Trophoblast cell (in vitro differentiated cells and primary cell): ENCODE results near the gene PLEKHG3.

Experiments used
- DNase-seq, 2 donors: peaks; one replicate each; pipeline ENCODE4 v3.0.0-alpha.2; 2016
- H2AFZ ChIP-seq: 2 replicates; pipeline ENCODE4 v1.6.1; 2013; ENCODE audit warnings: low read length, moderate library complexity, mild to moderate bottlenecking; ENCODE audit not compliant: insufficient read depth, poor library complexity
- H2AK5ac ChIP-seq: 2 replicates; pipeline ENCODE4 v1.6.1; 2013; ENCODE audit warnings: mild to moderate bottlenecking, low read length
- H2BK120ac ChIP-seq: 2 replicates; pipeline ENCODE4 v1.6.1; 2013; ENCODE audit warnings: low read length, mild to moderate bottlenecking, moderate library complexity; ENCODE audit not compliant: insufficient read depth, poor library complexity
- H2BK12ac ChIP-seq: 2 replicates; pipeline ENCODE4 v1.6.1; 2013; ENCODE audit warnings: mild to moderate bottlenecking, low read length, moderate library complexity
- H2BK5ac ChIP-seq: 2 replicates; pipeline ENCODE4 v1.6.1; 2013; ENCODE audit warnings: low read length, low read depth, moderate library complexity, mild to moderate bottlenecking; ENCODE audit not compliant: poor library complexity
- H3K14ac ChIP-seq: 2 replicates; pipeline ENCODE4 v1.6.1; 2013; ENCODE audit warnings: mild to moderate bottlenecking, low read length
- H3K18ac ChIP-seq: 2 replicates; pipeline ENCODE4 v1.6.1; 2013; ENCODE audit warnings: mild to moderate bottlenecking, low read length
- H3K23ac ChIP-seq: 2 replicates; pipeline ENCODE4 v1.6.1; 2013; ENCODE audit warnings: low read length
- H3K27ac ChIP-seq: 2 replicates; pipeline ENCODE4 v1.5.1; 2013; ENCODE audit warnings: low read depth, mild to moderate bottlenecking, inconsistent platforms, low read length, moderate library complexity
- H3K27me3 ChIP-seq: 2 replicates; pipeline ENCODE4 v1.6.1; 2013; ENCODE audit warnings: inconsistent platforms, mild to moderate bottlenecking, low read length, moderate library complexity; ENCODE audit not compliant: insufficient read depth
- H3K36me3 ChIP-seq, 2 experiments: 1 replicate in 1 of 2; 2 replicates in 1 of 2; pipeline ENCODE4 v1.6.1; 2013; ENCODE audit warnings: low read length in 2 of 2, mild to moderate bottlenecking in 2 of 2, moderate library complexity in 1 of 2; ENCODE audit not compliant: insufficient read depth in 2 of 2, control insufficient read depth in 1 of 2
- H3K4ac ChIP-seq: 2 replicates; pipeline ENCODE4 v1.6.1; 2013; ENCODE audit warnings: low read depth, mild to moderate bottlenecking, low read length, moderate library complexity
- H3K4me1 ChIP-seq, 2 experiments: 1 replicate in 1 of 2; 2 replicates in 1 of 2; pipeline ENCODE4 v1.6.1; 2013; ENCODE audit warnings: low read length in 2 of 2, mild to moderate bottlenecking in 2 of 2, moderate library complexity in 1 of 2; ENCODE audit not compliant: insufficient read depth in 2 of 2, control insufficient read depth in 1 of 2
- H3K4me2 ChIP-seq: 2 replicates; pipeline ENCODE4 v1.6.1; 2013; ENCODE audit warnings: inconsistent platforms, mild to moderate bottlenecking, low read length, moderate library complexity
- H3K4me3 ChIP-seq: 2 replicates; pipeline ENCODE4 v1.5.1; 2013; ENCODE audit warnings: mild to moderate bottlenecking, low read depth, low read length, inconsistent platforms
- H3K79me1 ChIP-seq: one replicate; pipeline ENCODE4 v1.6.1; 2013; ENCODE audit warnings: low read length
- H3K79me2 ChIP-seq: 2 replicates; pipeline ENCODE4 v1.6.1; 2013; ENCODE audit warnings: low read length, mild to moderate bottlenecking; ENCODE audit not compliant: control insufficient read depth, insufficient read depth, poor library complexity
- H3K9ac ChIP-seq: 2 replicates; pipeline ENCODE4 v1.6.1; 2013; ENCODE audit warnings: mild to moderate bottlenecking, low read length
- H3K9me3 ChIP-seq: 2 replicates; pipeline ENCODE4 v1.6.1; 2013; ENCODE audit warnings: low read depth, mild to moderate bottlenecking, control low read depth, inconsistent platforms, low read length; ENCODE audit not compliant: insufficient read depth
- H4K12ac ChIP-seq: 2 replicates; pipeline ENCODE4 v1.6.1; 2013; ENCODE audit warnings: low read depth, mild to moderate bottlenecking, low read length, moderate library complexity
- H4K8ac ChIP-seq: 2 replicates; pipeline ENCODE4 v1.6.1; 2013; ENCODE audit warnings: low read depth, mild to moderate bottlenecking, low read length, moderate library complexity
- H4K91ac ChIP-seq: one replicate; pipeline ENCODE4 v1.6.1; 2013; ENCODE audit warnings: low read depth, mild to moderate bottlenecking, low read length, moderate library complexity
- WGBS: extraction: QIAGEN DNeasy Blood & Tissue Kit; methylation state at CpG from one replicate; pipeline ENCODE4 v1.1.7; 2013; ENCODE audit warnings: missing lambda C conversion rate; ENCODE audit not compliant: insufficient read length, insufficient coverage; ENCODE audit errors: extremely low coverage; 5-methylcytosine and 5-hydroxymethylcytosine counted together

The PLEKHG3 gene

DNA sequence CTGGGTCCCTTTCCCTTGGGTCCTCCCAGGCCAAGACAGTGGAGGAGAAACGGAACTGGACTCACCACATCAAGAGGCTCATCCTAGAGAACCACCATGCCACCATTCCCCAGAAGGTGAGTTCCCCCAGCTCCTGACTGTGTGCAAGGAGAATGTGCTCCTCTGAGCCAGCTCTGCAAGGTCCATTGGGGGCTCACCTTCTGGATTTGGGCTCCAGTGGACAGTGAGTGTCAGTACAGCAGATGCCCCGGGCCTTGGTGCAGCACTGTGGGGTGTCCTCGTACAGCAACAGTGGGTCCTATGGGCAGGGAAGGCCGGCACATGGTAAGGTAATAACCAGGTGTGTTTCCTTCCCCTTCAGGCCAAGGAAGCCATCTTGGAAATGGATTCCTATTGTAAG lies 27.8 kb downstream of the PLEKHG3 start:
- Histone ChIP-seq H3K79me1 (peaks cover 6% of the 10 kb centered on the region), H2BK120ac (no peak overlapping the region), H3K4ac (no peak overlapping the region), H3K27ac (no peak overlapping the region), H3K79me2 (peaks cover 3% of the 10 kb centered on the region), H3K9ac (no peak overlapping the region), H3K4me2 (no peak overlapping the region), H3K4me3 (no peak overlapping the region), H4K12ac (no peak overlapping the region), H4K8ac (no peak overlapping the region), H2AFZ (no peak overlapping the region), H3K23ac (no peak overlapping the region), H3K9me3 (no peaks in the 10 kb centered on the region), H3K14ac (no peak overlapping the region), H2BK5ac (no peak overlapping the region), H2AK5ac (no peak overlapping the region), H3K4me1 (peaks cover 8 to 14% of the 10 kb centered on the region in 2 experiments), H3K18ac (peak overlapping the region; percentile 3), H2BK12ac (no peak overlapping the region), H3K36me3 (peaks cover 77 to 80% of the 10 kb centered on the region in 2 experiments), H3K27me3 (no peaks in the 10 kb centered on the region), H4K91ac (no peak overlapping the region)
- no CpG with 5 or more reads among the region's 4 CpGs for WGBS
- DNase-seq, result no peak

DNA sequence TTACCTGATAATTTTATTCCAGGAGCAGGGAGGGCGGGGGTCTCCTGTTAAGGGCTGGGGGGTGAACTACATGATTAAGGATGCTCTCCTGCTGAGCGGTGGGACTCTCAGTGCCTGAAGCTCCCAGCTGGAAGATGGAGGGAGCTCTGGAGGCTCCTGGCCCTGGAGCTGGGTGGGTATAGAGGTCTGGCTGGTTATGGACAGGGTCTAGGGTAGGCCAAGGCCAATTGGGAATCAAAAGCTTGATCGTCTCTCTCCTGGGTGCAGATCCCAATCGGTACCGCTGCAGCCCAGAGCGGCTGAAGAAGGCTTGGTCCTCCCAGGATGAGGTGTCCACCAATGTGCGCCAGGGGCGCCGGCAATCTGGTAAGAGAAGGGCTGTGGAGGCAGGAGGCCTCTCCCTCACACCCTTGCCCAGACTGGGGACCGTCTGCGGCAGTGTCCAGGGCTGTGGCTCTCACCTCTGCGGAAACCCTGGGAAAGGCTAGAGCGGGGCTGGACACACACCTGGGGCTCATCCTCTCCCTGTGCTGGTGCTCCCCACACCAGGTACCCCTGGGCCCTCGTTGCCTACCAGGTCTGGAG lies 28.4 kb downstream of the PLEKHG3 start:
- no peak overlapping the region for H3K23ac ChIP-seq
- peaks cover 8 to 14% of the 10 kb centered on the region in 2 experiments for H3K4me1 ChIP-seq
- H3K27me3 ChIP-seq, result no peaks in the 10 kb centered on the region
- H2BK5ac ChIP-seq, result no peak overlapping the region
- no CpG with 5 or more reads among the region's 14 CpGs for WGBS
- no peak overlapping the region for H4K12ac ChIP-seq
- H3K9ac ChIP-seq, result no peak overlapping the region
- no peak overlapping the region for H4K91ac ChIP-seq
- H3K4ac ChIP-seq, result no peak overlapping the region
- H3K36me3 ChIP-seq, result peaks cover 80 to 82% of the 10 kb centered on the region in 2 experiments
- H3K14ac ChIP-seq, result no peak overlapping the region
- H3K27ac ChIP-seq, result no peak overlapping the region
- H3K79me1 ChIP-seq, result peaks cover 6% of the 10 kb centered on the region
- peak overlapping the region; percentile 11 for H3K4me3 ChIP-seq
- H2AFZ ChIP-seq, result no peak overlapping the region
- no peak overlapping the region for H3K18ac ChIP-seq
- H3K4me2 ChIP-seq, result no peak overlapping the region
- H4K8ac ChIP-seq, result no peak overlapping the region
- H2AK5ac ChIP-seq, result no peak overlapping the region
- no peak for DNase-seq
- H3K9me3 ChIP-seq, result no peaks in the 10 kb centered on the region
- no peak overlapping the region for H2BK12ac ChIP-seq
- H3K79me2 ChIP-seq, result peaks cover 3% of the 10 kb centered on the region
- H2BK120ac ChIP-seq, result no peak overlapping the region

DNA sequence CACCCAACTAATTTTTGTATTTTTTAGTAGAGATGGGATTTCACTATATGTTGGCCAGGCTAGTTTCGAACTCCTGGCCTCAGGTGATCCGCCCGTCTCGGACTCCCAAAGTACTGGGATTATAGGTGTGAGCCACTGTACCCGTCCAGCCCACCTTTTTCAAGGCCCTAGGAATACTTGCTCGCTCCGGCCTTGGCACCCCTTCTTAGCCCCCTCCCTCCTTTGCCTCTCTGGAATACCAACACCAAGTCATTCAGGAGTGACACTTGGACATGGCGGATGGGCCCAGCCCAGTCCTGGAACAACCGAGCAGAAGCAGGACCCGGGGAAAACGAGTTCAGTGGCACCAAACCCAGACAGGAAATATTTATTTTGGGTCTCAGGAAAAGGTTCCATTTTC lies 29.1 kb downstream of the PLEKHG3 start:
- Histone ChIP-seq H3K23ac (no peak overlapping the region), H2BK120ac (no peak overlapping the region), H3K4ac (no peak overlapping the region), H4K91ac (no peak overlapping the region), H3K4me3 (no peak overlapping the region), H2BK12ac (no peak overlapping the region), H3K18ac (no peak overlapping the region), H4K8ac (no peak overlapping the region), H3K4me1 (peaks cover 8 to 14% of the 10 kb centered on the region in 2 experiments), H3K9me3 (no peaks in the 10 kb centered on the region), H3K27me3 (no peaks in the 10 kb centered on the region), H4K12ac (no peak overlapping the region), H3K14ac (no peak overlapping the region), H2AK5ac (no peak overlapping the region), H3K79me1 (peaks cover 6% of the 10 kb centered on the region), H3K27ac (no peak overlapping the region), H3K36me3 (peaks cover 80 to 82% of the 10 kb centered on the region in 2 experiments), H3K9ac (no peak overlapping the region), H3K79me2 (peaks cover 2% of the 10 kb centered on the region), H2AFZ (no peak overlapping the region), H2BK5ac (no peak overlapping the region), H3K4me2 (no peak overlapping the region)
- no peak for DNase-seq
- WGBS, result no CpG with 5 or more reads among the region's 11 CpGs

DNA sequence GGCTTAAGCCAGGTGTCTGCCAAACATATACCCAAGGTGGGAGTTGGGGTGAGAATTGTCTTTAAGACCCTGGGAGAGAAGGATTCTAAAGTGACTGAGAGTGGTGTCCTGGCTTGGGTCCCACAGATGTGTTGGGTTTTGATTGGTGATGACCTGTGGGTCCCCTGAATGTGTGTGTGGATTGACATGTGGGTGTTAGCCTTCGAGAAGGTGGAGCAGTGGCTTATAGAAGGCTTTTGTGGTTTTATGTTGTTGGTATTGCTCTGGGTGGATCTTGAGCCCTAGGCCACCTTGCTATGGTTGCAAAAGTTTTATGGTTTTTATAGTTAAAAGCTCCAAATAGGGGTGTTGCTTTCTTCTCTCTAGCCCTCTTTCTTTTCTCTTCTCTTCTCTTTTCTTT lies 29.7 kb downstream of the PLEKHG3 start:
- no CpG with 5 or more reads among the region's 1 CpG for WGBS
- peaks cover 6% of the 10 kb centered on the region for H3K79me1 ChIP-seq

More for the DNA sequence above, 29.7 kb downstream of the PLEKHG3 start:
- Histone ChIP-seq H2BK12ac (no peak overlapping the region), H3K79me2 (peaks cover 2% of the 10 kb centered on the region), H2BK5ac (no peak overlapping the region), H3K4me1 (peaks cover 6 to 14% of the 10 kb centered on the region in 2 experiments), H3K9me3 (no peaks in the 10 kb centered on the region), H2AK5ac (no peak overlapping the region), H4K91ac (no peak overlapping the region), H3K23ac (no peak overlapping the region), H3K4me3 (no peak overlapping the region), H4K8ac (no peak overlapping the region), H2AFZ (no peak overlapping the region), H3K18ac (no peak overlapping the region), H3K14ac (no peak overlapping the region), H3K4me2 (no peak overlapping the region), H4K12ac (no peak overlapping the region), H3K27ac (no peak overlapping the region), H2BK120ac (no peak overlapping the region), H3K36me3 (peaks cover 81 to 82% of the 10 kb centered on the region in 2 experiments), H3K27me3 (no peaks in the 10 kb centered on the region), H3K9ac (no peak overlapping the region), H3K4ac (no peak overlapping the region)
- DNase-seq, result no peak
